HG03095 (cell line): Measurements from ENCODE around the gene NOP16.

Source experiments
- ATAC-seq: cut with Tn5 transposase; IDR thresholded peaks from one replicate; pipeline ENCODE4 v1.9.1; 2021; ENCODE audit warnings: moderate library complexity; ENCODE audit not compliant: unreplicated experiment

The NOP16 gene

GRCh38 chr5:176388003-176388443 is 375 bp downstream of the NOP16 start:
- no peak for ATAC-seq

- ATAC-seq, result no peak
Observed at GRCh38 chr5:176387384-176387925, 943 bp downstream of the NOP16 start.

- no peak for ATAC-seq
Observed at GRCh38 chr5:176386491-176386890, 1.9 kb downstream of the NOP16 start.

- ATAC-seq, result no peak
Observed at GRCh38 chr5:176384991-176385390, 3.4 kb downstream of the NOP16 start.

DNA sequence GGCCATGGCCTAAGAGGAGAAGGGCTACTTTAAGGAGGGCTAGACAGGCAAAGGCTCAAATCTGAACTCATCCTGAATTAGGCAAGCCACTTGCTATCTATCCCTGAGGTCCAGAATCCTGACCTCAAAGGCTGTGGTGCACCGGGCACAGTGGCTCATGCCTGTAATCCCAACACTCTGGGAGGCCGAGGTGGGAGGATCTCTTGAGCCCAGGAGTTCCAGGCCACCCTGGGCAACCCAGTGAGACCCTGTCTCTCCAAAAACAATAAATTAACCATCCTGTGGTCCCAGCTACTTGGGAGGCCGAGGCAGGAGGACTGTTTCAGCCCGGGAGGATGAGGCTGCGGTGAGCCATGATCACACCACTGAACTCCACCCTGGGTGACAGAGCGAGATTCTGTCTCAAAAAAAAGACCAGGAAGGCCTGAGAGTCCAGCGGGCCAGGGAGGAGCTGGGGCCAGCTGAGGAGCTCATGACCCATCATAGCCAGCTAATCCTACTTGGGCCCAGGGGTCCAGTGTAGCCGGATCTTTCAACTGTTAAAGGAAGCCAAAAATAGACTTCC is 4.0 kb downstream of the NOP16 start:
- no peak for ATAC-seq

DNA sequence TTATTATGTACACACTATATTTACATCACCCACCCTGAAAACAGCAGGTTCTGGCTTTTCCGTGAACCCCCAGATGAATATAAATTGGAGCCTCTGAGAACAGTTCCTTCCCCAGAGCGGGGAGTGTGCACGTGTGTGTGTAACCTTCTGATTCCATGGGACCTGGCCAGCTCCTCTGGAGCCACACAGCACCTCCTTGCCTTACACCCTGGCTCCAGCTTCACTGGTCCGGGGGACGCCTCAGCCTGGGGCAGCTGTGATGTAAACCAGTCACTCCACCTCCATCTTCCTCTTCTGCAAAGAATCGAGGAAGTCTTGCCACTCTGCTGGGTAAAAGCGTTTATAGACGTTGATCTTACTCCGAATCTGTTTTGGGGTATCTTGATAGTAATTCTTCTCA is 4.4 kb downstream of the NOP16 start:
- ATAC-seq, result no peak

DNA sequence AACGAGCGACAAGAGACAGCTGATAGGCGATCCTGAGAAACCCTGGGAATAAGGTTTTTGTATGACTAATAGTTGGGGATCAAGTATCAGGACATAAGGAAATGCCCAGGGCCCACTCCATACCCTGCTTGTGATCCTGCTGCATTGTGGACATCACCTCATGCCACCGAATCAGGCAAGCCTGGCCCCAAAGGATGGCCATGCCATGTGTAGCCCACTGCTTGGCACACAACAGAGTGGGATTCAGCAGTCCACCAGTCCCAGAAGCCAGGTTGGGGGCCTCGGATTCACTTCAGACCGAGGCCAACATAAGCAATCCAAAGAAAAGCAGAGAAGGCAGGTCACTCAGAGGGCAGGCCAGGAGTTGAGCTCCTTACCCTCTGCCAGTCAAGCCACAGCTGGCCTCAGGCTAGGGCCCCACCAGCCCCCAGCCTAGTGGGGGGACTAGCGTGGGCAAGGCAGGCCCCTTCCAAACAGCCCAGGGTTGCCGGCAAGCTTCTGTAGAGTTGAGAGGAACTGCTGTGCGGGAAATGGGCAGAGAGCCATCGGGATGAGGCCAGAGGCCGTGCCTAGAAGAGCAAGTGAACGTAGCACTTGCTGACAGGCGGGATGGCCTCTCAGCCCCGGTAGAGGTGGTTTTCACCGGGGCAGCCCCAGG is 5.0 kb downstream of the NOP16 start:
- ATAC-seq, result no peak

GRCh38 chr5:176382721-176383120 is 5.7 kb downstream of the NOP16 start:
- ATAC-seq, result no peak

DNA sequence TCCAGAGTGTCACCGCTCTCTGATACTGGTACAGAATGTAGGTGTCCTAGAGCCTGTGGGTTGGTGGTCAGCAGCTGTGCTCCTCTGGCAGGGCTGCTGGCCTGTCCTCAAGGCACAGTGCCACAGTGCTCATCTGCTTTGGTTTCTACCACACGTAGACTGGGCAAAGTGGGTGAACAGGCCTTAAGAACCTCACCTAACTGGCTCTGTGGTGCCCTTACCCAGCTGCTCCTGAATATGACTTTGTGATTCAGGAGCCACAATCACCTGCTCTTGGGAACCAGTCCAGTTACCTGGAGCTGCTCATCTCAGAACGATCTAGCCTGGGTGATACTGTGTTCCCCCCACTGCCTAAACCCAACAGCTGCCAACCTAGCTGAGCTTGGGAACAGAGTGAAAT is 6.4 kb downstream of the NOP16 start:
- ATAC-seq, result no peak

DNA sequence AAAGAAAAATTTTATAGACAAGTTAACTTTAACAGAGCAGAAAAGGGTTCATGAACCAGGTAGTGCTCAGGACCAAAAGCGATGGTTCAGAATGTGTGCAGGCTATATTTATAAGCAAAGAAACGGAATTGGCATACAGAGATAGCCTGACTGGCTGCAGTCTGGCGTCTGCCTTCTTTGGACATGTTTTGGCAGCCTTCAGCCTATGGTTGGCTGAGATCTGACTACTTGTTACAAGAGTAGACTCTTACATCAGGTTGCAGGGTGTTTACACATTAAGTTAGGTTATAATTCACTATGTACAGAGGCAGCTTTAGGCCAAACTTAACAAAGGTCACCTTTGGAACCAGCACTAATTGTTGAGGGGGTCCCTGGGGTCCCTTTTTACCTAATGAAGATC is 7.0 kb downstream of the NOP16 start:
- no peak for ATAC-seq

DNA sequence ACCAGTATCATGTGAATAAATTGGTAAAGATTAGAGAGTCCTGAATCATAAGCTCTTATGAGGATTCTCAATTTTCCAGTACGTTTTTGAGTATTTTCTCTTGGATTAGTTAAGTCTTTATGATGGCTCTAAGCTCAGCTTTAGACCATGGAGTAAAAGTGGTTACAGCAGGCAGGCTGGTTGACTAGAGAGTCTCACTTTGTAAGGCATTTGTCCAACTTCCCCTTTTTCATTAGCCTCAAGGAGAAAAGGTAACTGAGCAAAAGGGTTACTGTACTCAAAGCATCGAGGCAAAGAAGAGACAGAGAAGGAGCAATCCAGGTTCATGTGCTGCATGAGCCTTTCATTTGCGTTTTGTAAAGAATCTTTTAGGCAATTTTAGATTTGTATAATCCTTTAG is 8.5 kb downstream of the NOP16 start:
- ATAC-seq, result no peak

GRCh38 chr5:176373100-176373818 is 15.1 kb downstream of the NOP16 start:
- ATAC-seq, result no peak

DNA sequence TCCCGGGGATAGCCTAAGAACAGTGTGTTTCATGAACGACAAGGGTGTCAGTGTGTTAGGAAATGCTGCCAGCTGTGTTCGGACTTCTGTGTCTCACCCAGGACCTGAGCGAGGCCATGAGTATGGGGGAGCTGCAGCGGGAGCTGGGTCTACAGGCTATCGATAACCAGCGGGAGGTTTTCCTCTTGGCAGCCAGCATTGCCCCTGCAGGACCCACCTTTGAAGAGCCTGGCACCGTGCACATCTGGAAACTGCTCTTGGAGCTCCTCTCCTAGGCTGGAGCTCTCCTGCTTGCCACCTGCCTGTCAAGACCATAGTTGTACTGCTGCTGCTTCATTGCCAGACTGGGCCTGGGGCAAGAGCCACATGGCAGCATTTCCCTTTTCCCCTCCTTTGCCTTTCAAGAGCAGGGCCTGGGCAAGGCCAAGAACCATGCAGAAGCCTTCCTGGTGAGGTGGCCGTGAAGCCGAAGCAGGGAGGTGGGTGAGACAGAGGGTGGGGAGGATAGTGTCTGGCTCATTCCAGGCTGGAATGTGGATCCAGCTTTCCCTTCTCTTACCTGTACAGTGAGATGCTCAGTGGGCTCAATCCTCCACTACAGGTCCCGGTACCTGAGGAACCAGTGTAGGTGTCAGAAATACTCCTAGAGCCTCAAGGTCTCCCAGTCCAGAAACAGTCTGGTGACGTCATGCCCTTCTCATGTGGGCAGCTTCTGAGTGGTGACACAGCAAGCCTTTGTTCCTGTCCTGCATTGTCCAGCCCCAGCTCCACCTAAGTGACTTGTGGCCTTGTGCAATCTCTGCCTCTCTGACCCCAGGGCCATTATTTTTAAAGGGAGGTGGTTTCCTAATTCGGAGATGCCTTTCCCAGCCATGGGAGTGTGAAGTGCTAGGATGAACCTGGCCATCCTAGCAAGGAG is 16.5 kb downstream of the NOP16 start:
- ATAC-seq, result no peak

- no peak for ATAC-seq
Observed at GRCh38 chr5:176369934-176370711, 18.3 kb downstream of the NOP16 start.

DNA sequence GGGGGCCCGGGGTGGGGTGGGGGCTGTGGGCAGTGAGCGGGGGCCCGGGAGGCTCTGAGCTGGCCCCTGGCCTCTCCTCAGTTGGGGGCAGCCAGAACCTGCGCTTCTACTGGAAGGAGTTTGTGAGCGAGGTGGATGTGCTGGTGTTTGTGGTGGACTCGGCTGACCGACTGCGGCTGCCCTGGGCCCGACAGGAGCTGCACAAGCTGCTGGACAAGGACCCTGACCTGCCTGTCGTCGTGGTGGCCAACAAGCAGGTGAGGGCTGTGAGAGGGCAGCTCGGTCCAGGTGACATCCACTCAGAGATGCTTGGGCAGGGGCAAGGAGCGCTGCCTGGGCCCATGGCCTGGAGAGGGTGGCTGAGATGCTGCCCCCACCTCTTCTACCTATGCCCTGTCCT is 19.7 kb downstream of the NOP16 start:
- no peak for ATAC-seq

DNA sequence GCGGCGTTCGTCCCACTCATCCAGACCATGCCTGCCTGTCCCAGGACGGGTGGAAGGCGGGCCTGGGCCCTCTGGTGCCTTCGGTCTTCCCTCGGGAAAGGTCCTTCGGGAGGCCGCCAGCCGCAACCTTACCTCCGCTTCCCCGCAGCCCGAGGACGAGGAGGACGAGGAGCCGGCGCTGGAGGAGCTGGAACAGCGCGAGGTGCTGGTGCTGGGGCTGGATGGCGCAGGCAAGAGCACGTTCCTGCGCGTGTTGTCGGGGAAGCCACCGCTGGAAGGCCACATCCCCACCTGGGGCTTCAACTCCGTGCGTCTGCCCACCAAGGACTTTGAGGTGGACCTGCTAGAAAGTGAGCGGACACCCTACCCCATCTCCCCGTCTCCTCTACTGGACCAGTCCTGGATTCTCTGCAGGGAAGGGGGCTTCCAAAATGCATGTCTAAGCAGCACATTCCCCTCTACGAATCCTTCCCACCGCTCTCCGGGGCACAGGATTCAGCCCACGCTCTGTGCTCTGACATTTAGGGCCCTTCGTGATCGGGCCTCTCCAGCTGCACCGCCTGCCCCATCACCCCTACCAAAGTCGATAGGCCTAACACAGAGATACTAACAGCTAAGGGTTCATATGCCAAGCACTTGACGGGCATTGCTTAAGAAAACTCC is 22.0 kb downstream of the NOP16 start:
- no peak for ATAC-seq

DNA sequence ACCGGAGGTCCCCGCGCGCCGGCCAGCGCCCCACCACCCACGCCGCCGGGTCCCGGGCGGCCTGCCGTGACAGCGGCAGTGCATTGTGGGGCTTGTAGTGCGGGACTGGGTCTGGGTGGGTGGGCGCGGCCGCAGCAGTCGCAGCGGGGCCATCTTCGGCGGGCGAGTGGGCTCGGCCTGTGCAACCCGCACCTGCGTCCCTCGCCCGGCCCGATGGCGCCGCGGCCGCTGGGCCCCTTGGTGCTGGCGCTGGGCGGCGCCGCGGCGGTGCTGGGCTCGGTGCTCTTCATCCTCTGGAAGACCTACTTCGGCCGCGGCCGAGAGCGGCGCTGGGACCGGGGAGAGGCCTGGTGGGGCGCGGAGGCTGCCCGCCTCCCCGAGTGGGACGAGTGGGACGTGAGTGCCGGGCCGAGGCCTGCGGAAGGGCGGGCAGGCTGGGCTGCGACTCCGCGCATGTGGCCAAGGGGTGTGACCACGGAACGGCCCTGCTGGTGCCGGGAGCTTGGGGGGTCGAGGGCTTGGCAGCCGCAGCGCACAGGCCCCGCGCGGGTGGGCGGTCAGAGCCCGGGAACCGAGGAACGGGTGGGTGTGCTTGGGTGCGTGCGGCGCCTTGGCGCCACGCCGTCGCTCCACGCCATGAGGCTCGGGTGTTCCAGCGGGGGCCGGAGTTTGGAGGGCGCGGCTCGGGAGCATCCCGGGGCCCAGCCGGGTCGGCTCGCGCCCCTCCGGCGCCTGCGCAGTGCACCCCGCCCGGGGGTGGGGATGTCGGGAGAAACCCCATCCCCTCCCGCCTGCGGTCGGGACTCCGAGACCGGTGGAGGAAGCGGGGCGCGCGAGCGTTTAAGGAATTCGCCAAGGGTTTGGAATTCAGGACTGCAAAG is 22.8 kb downstream of the NOP16 start, which contains the start of gene ARL10:
Gene ARL10, plus strand, starts transcription at position 137 of the 881 bp plus-strand sequence. Its CDS starts 77 bp downstream, at position 214.
- no peak for ATAC-seq

DNA sequence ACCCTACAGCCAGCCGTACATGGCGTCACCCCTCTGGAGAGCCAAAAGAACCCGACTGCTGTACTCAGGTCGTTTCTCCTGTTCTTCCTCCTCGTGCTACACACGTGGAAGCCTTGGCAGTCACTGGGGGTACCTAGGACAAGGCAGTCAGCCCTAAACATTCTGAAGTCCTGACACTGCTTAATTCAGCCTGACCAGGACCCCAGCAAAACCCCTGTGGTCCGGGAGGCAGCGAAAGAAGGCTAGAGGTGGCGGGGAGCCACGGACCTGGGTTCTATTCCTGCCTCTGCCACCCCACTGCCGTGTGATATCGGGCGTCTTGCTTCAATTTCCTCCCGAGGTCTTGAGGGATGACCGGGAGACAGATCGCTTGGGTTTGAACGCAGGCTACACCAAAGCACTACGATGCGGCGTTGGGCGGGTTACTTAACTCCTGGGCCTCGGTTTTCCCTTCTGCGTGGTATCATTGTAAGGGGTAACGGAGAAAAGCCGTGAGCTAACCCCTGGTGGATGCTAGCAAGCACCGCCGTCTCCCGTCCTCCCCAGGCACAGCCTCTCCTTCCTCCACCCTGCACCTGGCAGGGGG is 23.5 kb downstream of the NOP16 start:
- ATAC-seq, result no peak

GRCh38 chr5:176362233-176362490 is 26.2 kb downstream of the NOP16 start:
- peak; percentile 15 for ATAC-seq
